Measurements from ENCODE around the gene MAPK8IP3.

Gene MAPK8IP3

DNA sequence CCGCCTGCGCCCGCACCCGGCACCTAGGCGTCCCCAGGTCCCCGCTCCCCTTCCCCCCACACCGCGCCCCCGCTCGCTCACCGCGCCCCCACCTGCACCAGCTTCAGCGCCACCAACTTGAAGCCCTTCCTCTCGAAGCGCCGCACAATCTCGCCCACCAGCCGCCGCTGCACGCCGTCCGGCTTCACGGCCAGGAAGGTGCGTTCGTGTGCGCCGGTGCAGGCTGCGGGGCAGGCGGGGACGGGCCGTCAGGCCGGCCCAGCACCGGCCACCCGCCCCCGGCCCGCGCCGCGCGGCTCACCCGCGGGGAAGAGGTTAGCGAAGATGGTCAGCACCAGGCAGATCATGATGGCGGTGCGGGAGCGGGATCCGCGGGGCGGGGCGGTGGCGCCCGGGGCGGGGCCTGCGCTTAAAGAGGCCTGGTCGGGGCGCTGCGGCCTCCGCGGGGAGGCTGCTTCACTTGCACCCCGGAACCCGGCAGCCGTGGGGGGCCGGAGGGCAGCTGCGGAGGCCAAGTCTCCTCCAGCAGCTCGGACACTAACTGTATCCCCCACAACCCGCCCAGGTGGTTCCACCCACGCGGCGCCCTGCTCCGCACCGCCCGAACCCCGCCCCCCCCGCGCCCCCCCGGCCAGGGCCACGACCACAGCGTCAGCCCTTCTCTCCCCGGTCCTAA lies 65.3 kb downstream of the MAPK8IP3 start, which contains the start of gene NME3:
Gene NME3, minus strand, starts transcription at position 356 of the 676 bp plus-strand sequence. Its CDS starts 9 bp downstream, at position 347.
- Histone ChIP-seq H3K9me2 (replicated peaks; ENCODE audit: insufficient read depth, low read length) (no peaks in the 10 kb centered on the region), H3K36me3 (replicated peaks; ENCODE audit: insufficient read depth, low read length) (no peaks in the 10 kb centered on the region), H2AFZ (ENCODE audit: low read length) (peak within 1 kb of the TSS; percentile 81), H3K4me3 (ENCODE audit: low read length) (peak within 1 kb of the TSS; percentile 96), H4K20me1 (ENCODE audit: insufficient read depth, low read length) (no peaks in the 10 kb centered on the region), H3F3A (ENCODE audit: insufficient read depth, low read length) (peaks cover 13% of the 10 kb centered on the region), H3K79me2 (ENCODE audit: low read length) (peaks cover 45% of the 10 kb centered on the region), H3K9me3 (replicated peaks; ENCODE audit: insufficient read depth, low read length) (no peaks in the 10 kb centered on the region), H3K27ac (ENCODE audit: low read length) (peak within 1 kb of the TSS; percentile 90), H3K9ac (ENCODE audit: low read length) (peak within 1 kb of the TSS; percentile 98), H3K27me3 (replicated peaks; ENCODE audit: insufficient read depth, low read length) (no peaks in the 10 kb centered on the region), H3K4me2 (ENCODE audit: low read depth, low read length) (peak within 1 kb of the TSS; percentile 94), H3K4me1 (ENCODE audit: low read length) (0 out of 2 replicates have a peak, but pooled peaks cover 3% of the 10 kb centered on the region)
- DNase-seq: peak; percentile 69
- TF ChIP-seq CTCF (IDR thresholded peaks at IDR 0.05; ENCODE audit: low read length) (no peak), EZH2 (optimal IDR thresholded peaks at IDR 0.05; ENCODE audit: low read depth, low read length) (no peak), EZH2phosphoT487 (IDR thresholded peaks at IDR 0.05; ENCODE audit: low read length) (no peak)

GRCh38 chr16:1771864-1772361 lies 65.9 kb downstream of the MAPK8IP3 start:
- Histone ChIP-seq H3K36me3 (replicated peaks; ENCODE audit: insufficient read depth, low read length) (no peaks in the 10 kb centered on the region), H3K9me2 (replicated peaks; ENCODE audit: insufficient read depth, low read length) (no peaks in the 10 kb centered on the region), H3K4me3 (ENCODE audit: low read length) (peak overlapping the region; percentile 96), H3K27ac (ENCODE audit: low read length) (peak overlapping the region; percentile 90), H3K9ac (ENCODE audit: low read length) (peak overlapping the region; percentile 98), H3K27me3 (replicated peaks; ENCODE audit: insufficient read depth, low read length) (no peaks in the 10 kb centered on the region), H3K79me2 (ENCODE audit: low read length) (peaks cover 45% of the 10 kb centered on the region), H2AFZ (ENCODE audit: low read length) (peak overlapping the region; percentile 81; the same call in 1 of the 2 replicates), H4K20me1 (ENCODE audit: insufficient read depth, low read length) (no peaks in the 10 kb centered on the region), H3F3A (ENCODE audit: insufficient read depth, low read length) (peaks cover 13% of the 10 kb centered on the region), H3K4me1 (ENCODE audit: low read length) (0 out of 2 replicates have a peak, but pooled peaks cover 3% of the 10 kb centered on the region), H3K4me2 (ENCODE audit: low read depth, low read length) (peak overlapping the region; percentile 94), H3K9me3 (replicated peaks; ENCODE audit: insufficient read depth, low read length) (no peaks in the 10 kb centered on the region)
- TF ChIP-seq CTCF (IDR thresholded peaks at IDR 0.05; ENCODE audit: low read length): no peak
- no peak for TF ChIP-seq EZH2phosphoT487 (IDR thresholded peaks at IDR 0.05; ENCODE audit: low read length)
- TF ChIP-seq EZH2 (optimal IDR thresholded peaks at IDR 0.05; ENCODE audit: low read depth, low read length): no peak
- DNase-seq: no peak

DNA sequence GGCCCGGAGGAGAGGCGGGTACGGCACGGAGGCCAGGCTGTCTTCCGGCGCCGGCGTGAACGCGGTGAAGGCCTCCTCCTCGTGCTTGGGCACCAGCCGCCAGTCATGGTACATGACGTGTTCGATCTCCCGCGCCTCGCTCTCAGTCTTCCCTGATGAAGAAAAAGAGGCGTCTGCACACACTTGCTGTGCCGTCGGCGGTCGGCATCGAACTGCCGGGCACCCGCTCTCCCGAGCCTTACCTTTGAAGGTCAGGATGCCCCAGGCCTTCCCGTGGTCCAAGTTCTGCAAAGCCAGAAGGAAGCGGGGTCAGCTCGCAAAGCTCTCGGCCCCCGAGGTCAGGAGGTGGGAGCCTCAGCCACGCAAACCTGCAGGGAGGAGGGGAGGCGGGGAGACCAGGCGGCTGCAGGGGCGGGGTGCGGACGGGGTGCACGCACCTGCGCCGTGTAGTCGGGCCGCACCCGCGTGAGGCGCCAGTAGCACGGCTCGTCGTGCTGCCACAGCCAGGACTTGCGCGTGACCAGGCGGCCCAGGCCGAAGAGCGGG lies 66.4 kb downstream of the MAPK8IP3 start, which contains the start of gene EME2:
Gene EME2, plus strand, starts transcription at position 449 of the 546 bp plus-strand sequence. CDS start 418 bp downstream, outside the sequence.
- Histone ChIP-seq H4K20me1 (ENCODE audit: insufficient read depth, low read length) (no peaks in the 10 kb centered on the region), H3K27ac (ENCODE audit: low read length) (peak within 1 kb of the TSS; percentile 90), H2AFZ (ENCODE audit: low read length) (peak within 1 kb of the TSS; percentile 81), H3K27me3 (replicated peaks; ENCODE audit: insufficient read depth, low read length) (no peaks in the 10 kb centered on the region), H3K4me3 (ENCODE audit: low read length) (peak within 1 kb of the TSS; percentile 96), H3K79me2 (ENCODE audit: low read length) (peaks cover 45% of the 10 kb centered on the region), H3K9me3 (replicated peaks; ENCODE audit: insufficient read depth, low read length) (no peaks in the 10 kb centered on the region), H3K36me3 (replicated peaks; ENCODE audit: insufficient read depth, low read length) (no peaks in the 10 kb centered on the region), H3K9ac (ENCODE audit: low read length) (peak within 1 kb of the TSS; percentile 98), H3K4me2 (ENCODE audit: low read depth, low read length) (peak within 1 kb of the TSS; percentile 94), H3K4me1 (ENCODE audit: low read length) (0 out of 2 replicates have a peak, but pooled peaks cover 3% of the 10 kb centered on the region), H3F3A (ENCODE audit: insufficient read depth, low read length) (peaks cover 13% of the 10 kb centered on the region), H3K9me2 (replicated peaks; ENCODE audit: insufficient read depth, low read length) (no peaks in the 10 kb centered on the region)
- peak; percentile 60 for DNase-seq
- TF ChIP-seq EZH2 (optimal IDR thresholded peaks at IDR 0.05; ENCODE audit: low read depth, low read length) (no peak), CTCF (IDR thresholded peaks at IDR 0.05; ENCODE audit: low read length) (no peak), EZH2phosphoT487 (IDR thresholded peaks at IDR 0.05; ENCODE audit: low read length) (no peak)
